ENCODE results near the gene PTCH2.
A peak's percentile ranks its signal among the peaks of the same experiment; 100 is the strongest.
"Not testable (repeated sequence)": the region's sequence is repeated elsewhere in the genome, so short reads cannot be mapped to it uniquely, and the experiment has no call there.

The PTCH2 gene

GRCh38 chr1:44801491-44802305 is 41.4 kb downstream of the PTCH2 start:
- peak; percentile 41 for DNase-seq (ENCODE audit: low spot score)

GRCh38 chr1:44799770-44800584 is 43.1 kb downstream of the PTCH2 start, which contains the start of gene PLK3:
TSS of gene PLK3 (plus strand) at chr1:44800377. CDS start at chr1:44800464, 87 bp downstream.
- peak; percentile 98 for DNase-seq (ENCODE audit: low spot score)

GRCh38 chr1:44798481-44799365 is 44.3 kb downstream of the PTCH2 start:
- DNase-seq (ENCODE audit: low spot score): no peak

- not testable (repeated sequence) for DNase-seq (ENCODE audit: low spot score)
Measured at GRCh38 chr1:44797886-44798285, 45.2 kb downstream of the PTCH2 start.

- DNase-seq (ENCODE audit: low spot score): no peak
Measured at GRCh38 chr1:44792736-44793502, 50.1 kb downstream of the PTCH2 start.

GRCh38 chr1:44790968-44791801 is 51.9 kb downstream of the PTCH2 start:
- DNase-seq (ENCODE audit: low spot score): no peak

GRCh38 chr1:44788120-44788860 is 54.8 kb downstream of the PTCH2 start, which contains the start of gene BEST4:
TSS of gene BEST4 (minus strand) at chr1:44788170. CDS start at chr1:44787705, 465 bp downstream.
- DNase-seq (ENCODE audit: low spot score): no peak

GRCh38 chr1:44787506-44787905 is 55.5 kb downstream of the PTCH2 start:
- no peak for DNase-seq (ENCODE audit: low spot score)

- DNase-seq (ENCODE audit: low spot score): no peak
Measured at GRCh38 chr1:44786841-44787426, 56.1 kb downstream of the PTCH2 start.

- DNase-seq (ENCODE audit: low spot score): peak; percentile 80
Measured at GRCh38 chr1:44786138-44786840, 56.8 kb downstream of the PTCH2 start.

- DNase-seq (ENCODE audit: low spot score): no peak
Measured at GRCh38 chr1:44785501-44786137, 57.4 kb downstream of the PTCH2 start.

- no peak for DNase-seq (ENCODE audit: low spot score)
Measured at GRCh38 chr1:44785029-44785380, 58.0 kb downstream of the PTCH2 start.

- DNase-seq (ENCODE audit: low spot score): peak; percentile 60
Measured at GRCh38 chr1:44784094-44785028, 58.7 kb downstream of the PTCH2 start.

- DNase-seq (ENCODE audit: low spot score): no peak
Measured at GRCh38 chr1:44783697-44784093, 59.4 kb downstream of the PTCH2 start.

- DNase-seq (ENCODE audit: low spot score): no peak
Measured at GRCh38 chr1:44780583-44781121, 62.4 kb downstream of the PTCH2 start.

- DNase-seq (ENCODE audit: low spot score): no peak
Measured at GRCh38 chr1:44778705-44779576, 64.1 kb downstream of the PTCH2 start.
